Keratinocyte (primary cell): Measurements from ENCODE around the gene RPP38. TPM values are rescaled to one million over a fixed set of nuclear protein-coding genes. Genes with fewer than 3 reads are reported as not detected.

Experiments used
- DNase-seq: peaks from one replicate; pipeline ENCODE4 v3.0.0-alpha.2; 2011; ENCODE audit warnings: low read depth, missing footprints, low spot score
- FAIRE-seq: peaks from 2 replicates; lab custom pipeline; 2011; peaks lifted over from hg19 to GRCh38; lab: Jason Lieb, UNC
- H2AFZ ChIP-seq: 2 replicates; pipeline ENCODE4 v1.6.0; 2012; ENCODE audit warnings: low read length, control low read depth, inconsistent platforms; ENCODE audit not compliant: control insufficient read depth
- H3K27ac ChIP-seq: 2 replicates; pipeline ENCODE4 v1.5.1; 2011; ENCODE audit warnings: low read length; ENCODE audit not compliant: control insufficient read depth, insufficient read depth
- H3K27me3 ChIP-seq: 3 replicates; pipeline ENCODE4 v1.6.0; 2011; ENCODE audit warnings: low read length; ENCODE audit not compliant: control insufficient read depth, insufficient read depth; ENCODE audit errors: extremely low read depth
- H3K36me3 ChIP-seq, 2 experiments: 2 replicates in 1 of 2; 3 replicates in 1 of 2; pipeline ENCODE4 v1.5.1; 2011; ENCODE audit warnings: low read length in 2 of 2, mild to moderate bottlenecking in 1 of 2; ENCODE audit not compliant: control insufficient read depth in 2 of 2, insufficient read depth in 2 of 2; ENCODE audit errors: extremely low read depth in 1 of 2
- H3K4me1 ChIP-seq: 3 replicates; pipeline ENCODE4 v1.5.1; 2011; ENCODE audit warnings: low read length; ENCODE audit not compliant: control insufficient read depth, insufficient read depth; ENCODE audit errors: extremely low read depth
- H3K4me2 ChIP-seq: 3 replicates; pipeline ENCODE4 v1.6.0; 2011; ENCODE audit warnings: low read depth, low read length; ENCODE audit not compliant: control insufficient read depth, insufficient read depth; ENCODE audit errors: extremely low read depth
- H3K4me3 ChIP-seq, 3 experiments: fragments of 200-600 bp in 1 of 3; sonication (generic) in 1 of 3; 2 replicates in 2 of 3; 3 replicates in 1 of 3; pipeline ENCODE4 v1.5.1; 2011 to 2016; ENCODE audit warnings: low read length in 3 of 3, mild to moderate bottlenecking in 3 of 3, control low read depth in 2 of 3, inconsistent platforms in 1 of 3, low read depth in 1 of 3, mixed read lengths in 1 of 3, mixed run types in 1 of 3, moderate library complexity in 1 of 3; ENCODE audit not compliant: control insufficient read depth in 2 of 3, insufficient read depth in 2 of 3; ENCODE audit errors: extremely low read depth in 1 of 3
- H3K79me2 ChIP-seq: 2 replicates; pipeline ENCODE4 v1.6.0; 2012; ENCODE audit warnings: low read length; ENCODE audit not compliant: control insufficient read depth, insufficient read depth
- H3K9ac ChIP-seq: 3 replicates; pipeline ENCODE4 v1.6.0; 2011; ENCODE audit warnings: low read length; ENCODE audit not compliant: control insufficient read depth, insufficient read depth; ENCODE audit errors: extremely low read depth
- H3K9me1 ChIP-seq: 3 replicates; pipeline ENCODE4 v1.6.0; 2011; ENCODE audit warnings: low read length; ENCODE audit not compliant: control insufficient read depth, insufficient read depth; ENCODE audit errors: extremely low read depth
- H3K9me3 ChIP-seq: 2 replicates; pipeline ENCODE4 v1.5.1; 2012; ENCODE audit warnings: low read depth, low read length; ENCODE audit not compliant: control insufficient read depth
- H4K20me1 ChIP-seq: 3 replicates; pipeline ENCODE4 v1.6.0; 2011; ENCODE audit warnings: low read length; ENCODE audit not compliant: control insufficient read depth, insufficient read depth; ENCODE audit errors: extremely low read depth
- EZH2 ChIP-seq: IDR thresholded peaks from one replicate; pipeline ENCODE4 v1.6.1; 2012; ENCODE audit warnings: inconsistent platforms, mild to moderate bottlenecking, low read length, moderate library complexity
- dilution Hi-C: fragments of 300-500 bp; cut with MboI; formaldehyde crosslinking; loops from one replicate; pipeline ENCODE4 v1.7.0; 2020; ENCODE audit warnings: low sequenced_read_pairs; ENCODE audit not compliant: extremely low pct_ligation_motif_present
- polyA plus RNA-seq, 5 experiments: library from polyadenylated mRNA; depleted of rRNA in 3 of 5; stranded (reverse) in 3 of 5; stranded (forward) in 1 of 5; unstranded in 1 of 5; fragments of >200 nt; gene quantifications; 1 replicate in 1 of 5; 2 replicates in 3 of 5; 3 replicates in 1 of 5; pipeline versions ENCODE4 v1.2.1 to v1.2.3, GENCODE V29; 2011 to 2012; ENCODE audit warnings: missing spikeins in 2 of 5, low read depth in 1 of 5, low replicate concordance in 1 of 5
- TF ChIP-seq, protein P1 (sequence below), 3 experiments: IDR thresholded peaks in 1 of 3; conservative IDR thresholded peaks in 1 of 3; optimal IDR thresholded peaks in 1 of 3; 2 replicates in 2 of 3; 3 replicates in 1 of 3; pipeline versions ENCODE3 to v1.5.1; 2011; ENCODE audit warnings: low read length in 3 of 3, mild to moderate bottlenecking in 3 of 3, moderate library complexity in 2 of 3, control low read depth in 1 of 3, inconsistent platforms in 1 of 3; ENCODE audit not compliant: insufficient read depth in 2 of 3; ENCODE audit errors: extremely low read depth in 1 of 3

Gene RPP38
- polyA plus RNA-seq, 1 donor (not counting 4 experiments of a cell fraction or from before 2014, with no cell fraction given): 32.4 TPM

DNA sequence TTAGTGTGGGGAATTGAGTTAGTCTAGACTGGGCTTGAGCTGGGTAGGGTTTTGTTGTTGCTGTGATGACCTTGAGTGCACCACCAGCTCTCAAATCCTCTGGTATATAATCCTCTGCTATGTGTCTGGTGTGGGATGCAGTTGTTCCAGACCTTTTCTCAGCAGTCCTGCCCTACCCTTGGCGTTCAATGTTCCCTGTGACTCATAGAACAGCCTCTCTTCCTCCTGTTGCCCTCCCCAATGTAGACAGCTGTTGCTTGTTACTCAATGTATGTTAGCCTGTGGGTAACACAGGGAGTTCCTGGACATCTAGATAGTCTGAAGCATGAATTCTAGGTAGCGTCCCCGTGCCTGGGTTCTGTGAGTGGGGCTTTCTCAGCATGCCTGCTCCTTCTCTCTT lies 28.4 kb upstream of the RPP38 start:
- no peak overlapping the region for H3K9ac ChIP-seq
- no peaks in the 10 kb centered on the region for H3K36me3 ChIP-seq
- no peaks in the 10 kb centered on the region for H3K27me3 ChIP-seq
- H3K9me1 ChIP-seq: no peaks in the 10 kb centered on the region
- TF ChIP-seq, protein P1, sequence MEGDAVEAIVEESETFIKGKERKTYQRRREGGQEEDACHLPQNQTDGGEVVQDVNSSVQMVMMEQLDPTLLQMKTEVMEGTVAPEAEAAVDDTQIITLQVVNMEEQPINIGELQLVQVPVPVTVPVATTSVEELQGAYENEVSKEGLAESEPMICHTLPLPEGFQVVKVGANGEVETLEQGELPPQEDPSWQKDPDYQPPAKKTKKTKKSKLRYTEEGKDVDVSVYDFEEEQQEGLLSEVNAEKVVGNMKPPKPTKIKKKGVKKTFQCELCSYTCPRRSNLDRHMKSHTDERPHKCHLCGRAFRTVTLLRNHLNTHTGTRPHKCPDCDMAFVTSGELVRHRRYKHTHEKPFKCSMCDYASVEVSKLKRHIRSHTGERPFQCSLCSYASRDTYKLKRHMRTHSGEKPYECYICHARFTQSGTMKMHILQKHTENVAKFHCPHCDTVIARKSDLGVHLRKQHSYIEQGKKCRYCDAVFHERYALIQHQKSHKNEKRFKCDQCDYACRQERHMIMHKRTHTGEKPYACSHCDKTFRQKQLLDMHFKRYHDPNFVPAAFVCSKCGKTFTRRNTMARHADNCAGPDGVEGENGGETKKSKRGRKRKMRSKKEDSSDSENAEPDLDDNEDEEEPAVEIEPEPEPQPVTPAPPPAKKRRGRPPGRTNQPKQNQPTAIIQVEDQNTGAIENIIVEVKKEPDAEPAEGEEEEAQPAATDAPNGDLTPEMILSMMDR (optimal IDR thresholded peaks at IDR 0.05 in 1 of 3, IDR thresholded peaks at IDR 0.05 in 1 of 3, conservative IDR thresholded peaks at IDR 0.05 in 1 of 3; ENCODE audit: extremely low read depth in 1 of 3, insufficient read depth in 2 of 3, low read length in 3 of 3): no peak
- TF ChIP-seq EZH2: no peak
- no peak overlapping the region for H3K4me3 ChIP-seq
- no peaks in the 10 kb centered on the region for H4K20me1 ChIP-seq
- no peak overlapping the region for H3K4me2 ChIP-seq
- H3K27ac ChIP-seq: no peak overlapping the region
- no peak overlapping the region for H2AFZ ChIP-seq
- no peaks in the 10 kb centered on the region for H3K79me2 ChIP-seq
- DNase-seq (no peak), FAIRE-seq (no peak)
- H3K9me3 ChIP-seq: no peaks in the 10 kb centered on the region
- dilution Hi-C loops: no loop called here
- H3K4me1 ChIP-seq: no peaks in the 10 kb centered on the region

DNA sequence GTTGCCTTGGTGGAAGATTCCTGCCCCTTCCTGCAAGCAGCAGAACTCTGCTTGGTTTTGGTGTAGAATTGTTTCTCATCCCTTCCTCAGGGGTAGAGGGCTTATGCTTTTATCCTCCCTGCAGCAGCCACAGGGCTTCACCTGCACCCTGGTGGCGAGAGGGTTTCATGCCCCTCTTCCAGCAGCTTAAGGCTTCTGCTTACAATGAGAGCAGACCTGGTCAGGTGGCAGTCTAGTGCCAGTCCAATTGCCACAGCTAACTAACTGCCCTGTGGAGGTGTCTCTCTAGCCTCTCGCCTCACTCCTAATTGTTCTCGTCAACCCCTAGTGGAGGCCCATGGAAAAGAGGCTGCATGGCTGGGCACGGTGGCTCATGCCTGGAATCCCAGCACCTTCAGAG lies 27.9 kb upstream of the RPP38 start:
- no peak overlapping the region for H3K4me2 ChIP-seq
- TF ChIP-seq, protein P1 (optimal IDR thresholded peaks at IDR 0.05 in 1 of 3, IDR thresholded peaks at IDR 0.05 in 1 of 3, conservative IDR thresholded peaks at IDR 0.05 in 1 of 3; ENCODE audit: extremely low read depth in 1 of 3, insufficient read depth in 2 of 3, low read length in 3 of 3): no peak
- TF ChIP-seq EZH2: no peak
- no peak for DNase-seq
- H3K9me1 ChIP-seq: no peaks in the 10 kb centered on the region
- no peak for FAIRE-seq
- H3K4me3 ChIP-seq: no peak overlapping the region
- no peaks in the 10 kb centered on the region for H4K20me1 ChIP-seq
- dilution Hi-C loops: no loop called here
- no peak overlapping the region for H2AFZ ChIP-seq
- H3K27me3 ChIP-seq: no peaks in the 10 kb centered on the region
- no peaks in the 10 kb centered on the region for H3K9me3 ChIP-seq
- no peaks in the 10 kb centered on the region for H3K79me2 ChIP-seq
- H3K4me1 ChIP-seq: no peaks in the 10 kb centered on the region
- no peak overlapping the region for H3K27ac ChIP-seq
- no peak overlapping the region for H3K9ac ChIP-seq
- no peaks in the 10 kb centered on the region for H3K36me3 ChIP-seq
